ENCODE measurements around the gene SETD2.

Gene SETD2

GRCh38 chr3:47065681-47066080, 98.2 kb downstream of the SETD2 start:
- Histone ChIP-seq H3K4me1 (ENCODE audit: low read length) (no peaks in the 10 kb centered on the region), H3K9me3 (ENCODE audit: insufficient read depth, low read length) (no peaks in the 10 kb centered on the region), H3K9ac (ENCODE audit: low read length) (no peak overlapping the region), H3K4me3 (ENCODE audit: low read length) (no peak overlapping the region), H3K27ac (ENCODE audit: low read length) (no peak overlapping the region), H3K36me3 (replicated peaks; ENCODE audit: low read depth, low read length) (peaks cover 33% of the 10 kb centered on the region), H4K20me1 (ENCODE audit: insufficient read depth, low read length) (no peaks in the 10 kb centered on the region), H3K79me2 (ENCODE audit: low read length) (peaks cover 15% of the 10 kb centered on the region), H3K27me3 (ENCODE audit: low read depth, low read length) (no peaks in the 10 kb centered on the region), H3K4me2 (ENCODE audit: low read length) (no peak overlapping the region), H2AFZ (ENCODE audit: low read depth, low read length) (no peak overlapping the region)
- TF ChIP-seq, protein P1, sequence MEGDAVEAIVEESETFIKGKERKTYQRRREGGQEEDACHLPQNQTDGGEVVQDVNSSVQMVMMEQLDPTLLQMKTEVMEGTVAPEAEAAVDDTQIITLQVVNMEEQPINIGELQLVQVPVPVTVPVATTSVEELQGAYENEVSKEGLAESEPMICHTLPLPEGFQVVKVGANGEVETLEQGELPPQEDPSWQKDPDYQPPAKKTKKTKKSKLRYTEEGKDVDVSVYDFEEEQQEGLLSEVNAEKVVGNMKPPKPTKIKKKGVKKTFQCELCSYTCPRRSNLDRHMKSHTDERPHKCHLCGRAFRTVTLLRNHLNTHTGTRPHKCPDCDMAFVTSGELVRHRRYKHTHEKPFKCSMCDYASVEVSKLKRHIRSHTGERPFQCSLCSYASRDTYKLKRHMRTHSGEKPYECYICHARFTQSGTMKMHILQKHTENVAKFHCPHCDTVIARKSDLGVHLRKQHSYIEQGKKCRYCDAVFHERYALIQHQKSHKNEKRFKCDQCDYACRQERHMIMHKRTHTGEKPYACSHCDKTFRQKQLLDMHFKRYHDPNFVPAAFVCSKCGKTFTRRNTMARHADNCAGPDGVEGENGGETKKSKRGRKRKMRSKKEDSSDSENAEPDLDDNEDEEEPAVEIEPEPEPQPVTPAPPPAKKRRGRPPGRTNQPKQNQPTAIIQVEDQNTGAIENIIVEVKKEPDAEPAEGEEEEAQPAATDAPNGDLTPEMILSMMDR (IDR thresholded peaks at IDR 0.05; ENCODE audit: low read depth, low read length) = no peak
- no peak for TF ChIP-seq EZH2phosphoT487 (IDR thresholded peaks at IDR 0.05; ENCODE audit: low read depth)

GRCh38 chr3:47065058-47065457, 98.9 kb downstream of the SETD2 start:
- Histone ChIP-seq H3K9me3 (ENCODE audit: insufficient read depth, low read length) (no peaks in the 10 kb centered on the region), H3K27ac (ENCODE audit: low read length) (no peak overlapping the region), H3K4me2 (ENCODE audit: low read length) (no peak overlapping the region), H3K79me2 (ENCODE audit: low read length) (peaks cover 18% of the 10 kb centered on the region), H3K36me3 (replicated peaks; ENCODE audit: low read depth, low read length) (peaks cover 28% of the 10 kb centered on the region), H2AFZ (ENCODE audit: low read depth, low read length) (no peak overlapping the region), H3K9ac (ENCODE audit: low read length) (no peak overlapping the region), H3K4me1 (ENCODE audit: low read length) (no peaks in the 10 kb centered on the region), H4K20me1 (ENCODE audit: insufficient read depth, low read length) (no peaks in the 10 kb centered on the region), H3K27me3 (ENCODE audit: low read depth, low read length) (no peaks in the 10 kb centered on the region), H3K4me3 (ENCODE audit: low read length) (no peak overlapping the region)
- TF ChIP-seq EZH2phosphoT487 (IDR thresholded peaks at IDR 0.05; ENCODE audit: low read depth) = no peak
- TF ChIP-seq, protein P1 (IDR thresholded peaks at IDR 0.05; ENCODE audit: low read depth, low read length) = no peak

- Histone ChIP-seq H3K9me3 (ENCODE audit: insufficient read depth, low read length) (no peaks in the 10 kb centered on the region), H3K27me3 (ENCODE audit: low read depth, low read length) (no peaks in the 10 kb centered on the region), H3K4me3 (ENCODE audit: low read length) (no peak overlapping the region), H4K20me1 (ENCODE audit: insufficient read depth, low read length) (no peaks in the 10 kb centered on the region), H3K4me1 (ENCODE audit: low read length) (no peaks in the 10 kb centered on the region), H3K27ac (ENCODE audit: low read length) (no peak overlapping the region), H3K4me2 (ENCODE audit: low read length) (no peak overlapping the region), H2AFZ (ENCODE audit: low read depth, low read length) (no peak overlapping the region), H3K9ac (ENCODE audit: low read length) (no peak overlapping the region), H3K79me2 (ENCODE audit: low read length) (peaks cover 8% of the 10 kb centered on the region), H3K36me3 (replicated peaks; ENCODE audit: low read depth, low read length) (peaks cover 25% of the 10 kb centered on the region)
- no peak for TF ChIP-seq EZH2phosphoT487 (IDR thresholded peaks at IDR 0.05; ENCODE audit: low read depth)
- TF ChIP-seq, protein P1 (IDR thresholded peaks at IDR 0.05; ENCODE audit: low read depth, low read length) = no peak
Observed at GRCh38 chr3:47057212-47057671, 106.7 kb downstream of the SETD2 start.

DNA sequence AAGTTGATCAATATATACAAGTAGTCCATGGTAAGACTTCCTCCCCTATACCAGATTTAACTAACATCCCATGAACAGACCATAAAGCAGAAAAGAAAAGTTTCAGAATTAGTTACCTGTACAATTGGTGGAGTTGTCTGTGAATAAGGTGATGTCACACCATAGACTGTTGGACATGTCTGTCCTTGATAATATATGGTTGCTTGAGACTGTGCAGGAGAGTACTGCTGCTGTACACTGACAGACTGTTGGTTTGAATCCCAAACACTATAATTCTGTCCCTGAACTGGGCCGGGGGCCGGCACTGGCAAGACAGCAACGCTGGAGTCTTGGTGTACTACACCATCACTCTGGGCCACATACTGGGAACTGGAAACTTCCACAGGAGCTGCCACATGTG, 107.2 kb downstream of the SETD2 start:
- Histone ChIP-seq H3K9me3 (ENCODE audit: insufficient read depth, low read length) (no peaks in the 10 kb centered on the region), H4K20me1 (ENCODE audit: insufficient read depth, low read length) (no peaks in the 10 kb centered on the region), H3K4me2 (ENCODE audit: low read length) (no peak overlapping the region), H2AFZ (ENCODE audit: low read depth, low read length) (no peak overlapping the region), H3K79me2 (ENCODE audit: low read length) (peaks cover 13% of the 10 kb centered on the region), H3K4me1 (ENCODE audit: low read length) (no peaks in the 10 kb centered on the region), H3K4me3 (ENCODE audit: low read length) (no peak overlapping the region), H3K9ac (ENCODE audit: low read length) (no peak overlapping the region), H3K27ac (ENCODE audit: low read length) (no peak overlapping the region), H3K36me3 (replicated peaks; ENCODE audit: low read depth, low read length) (peaks cover 24% of the 10 kb centered on the region), H3K27me3 (ENCODE audit: low read depth, low read length) (no peaks in the 10 kb centered on the region)
- no peak for TF ChIP-seq EZH2phosphoT487 (IDR thresholded peaks at IDR 0.05; ENCODE audit: low read depth)
- TF ChIP-seq, protein P1 (IDR thresholded peaks at IDR 0.05; ENCODE audit: low read depth, low read length) = no peak
